NCI-H1048 (cell line): ENCODE results near the gene MRPL2.

Experiments
- DNase-seq: peaks from one replicate; lab custom pipeline; 2025; lab: John Stamatoyannopoulos, UW

The MRPL2 gene

DNA sequence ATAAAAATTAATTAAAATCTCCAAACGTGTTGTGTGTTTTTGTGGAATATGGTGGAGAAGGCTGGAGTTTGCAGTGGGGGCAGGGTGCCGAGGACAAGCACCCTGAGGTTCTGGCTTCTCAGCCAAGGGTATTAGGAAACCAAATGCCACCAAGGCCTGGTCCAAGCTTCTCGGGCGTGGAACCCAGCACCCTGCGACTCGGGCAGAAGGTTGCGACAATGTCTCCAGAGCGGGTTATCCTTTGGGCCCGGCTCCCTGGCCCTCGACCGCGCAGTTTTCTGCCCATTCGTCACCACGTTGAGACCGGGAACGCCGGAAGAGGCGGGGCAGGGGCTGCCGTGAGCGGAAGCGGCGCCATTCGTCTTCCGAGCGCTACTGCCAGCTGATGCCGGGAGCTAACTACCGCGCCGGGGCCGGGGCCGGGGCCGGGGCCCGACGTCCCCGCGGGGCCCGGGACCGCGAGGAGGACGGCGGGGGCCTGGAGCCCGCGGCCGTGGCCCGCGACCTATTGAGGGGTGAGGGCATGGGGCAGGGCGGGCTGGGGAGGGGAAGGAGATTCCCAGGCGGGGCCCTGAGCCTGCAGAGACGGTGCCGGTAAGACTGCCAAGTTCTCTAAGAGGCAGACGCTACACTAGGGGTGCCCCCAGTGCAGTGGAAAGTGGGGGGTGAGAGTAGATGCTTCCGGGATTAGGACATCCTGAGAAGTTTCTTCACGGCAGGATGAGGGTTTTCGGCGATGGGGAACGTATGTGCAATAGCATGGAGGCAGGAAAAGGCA lies 37.8 kb downstream of the MRPL2 start, which contains the start of gene RRP36:
TSS of gene RRP36 (plus strand) at position 354 of the 778 bp plus-strand sequence. CDS start at position 386, 32 bp downstream.
- peak; percentile 40 for DNase-seq

- no peak for DNase-seq
Measured at GRCh38 chr6:43020847-43021246, 38.4 kb downstream of the MRPL2 start.

DNA sequence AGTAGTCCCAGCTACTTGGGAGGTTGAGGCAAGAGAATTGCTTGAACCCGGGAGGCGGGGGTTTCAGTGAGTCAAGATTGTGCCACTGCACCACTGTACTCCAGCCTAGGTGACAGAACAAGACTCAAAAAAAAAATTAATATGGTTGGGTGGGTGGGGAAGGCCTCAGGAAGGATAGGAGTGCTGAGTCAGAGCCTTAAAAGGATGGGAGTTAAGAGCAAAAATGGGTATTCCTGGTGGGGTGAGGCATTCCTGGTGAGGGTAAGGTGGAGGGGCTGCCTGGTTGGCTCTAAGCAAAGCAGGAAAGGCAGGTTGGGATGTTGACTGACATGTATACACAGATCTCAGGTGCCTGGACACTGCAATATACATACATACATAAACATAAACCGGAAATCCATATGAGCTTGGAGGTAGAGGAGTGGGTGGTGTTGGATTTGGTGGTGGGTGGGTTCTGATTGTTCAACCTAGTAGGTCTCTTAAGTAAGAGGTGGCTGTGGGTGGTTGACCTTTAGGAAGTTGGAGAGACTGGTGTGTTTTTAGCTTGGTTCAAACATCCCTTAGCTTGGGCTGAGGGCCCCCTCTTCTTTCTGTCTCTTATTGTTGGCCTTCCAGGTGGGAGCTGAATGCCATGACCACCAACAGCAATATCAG lies 39.1 kb downstream of the MRPL2 start:
- DNase-seq: no peak

DNA sequence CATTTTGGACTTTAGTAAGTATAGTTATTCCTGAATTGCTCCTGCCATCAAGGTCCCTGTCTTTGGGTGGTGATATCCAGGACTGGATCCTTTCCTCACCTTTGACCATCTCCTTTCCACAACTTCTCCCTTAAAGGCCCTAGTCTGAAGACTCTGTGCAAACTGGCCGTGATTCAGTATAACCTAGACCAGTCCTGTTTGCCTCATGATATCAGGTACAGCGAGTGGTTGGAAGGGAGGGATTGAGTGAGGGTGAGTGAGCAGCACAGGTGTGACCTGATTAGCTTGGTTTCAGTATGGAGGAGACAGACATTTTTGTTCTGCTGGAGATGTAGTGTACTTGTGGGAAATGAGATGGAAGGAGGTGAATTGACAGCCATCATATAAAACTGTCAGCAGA lies 40.1 kb downstream of the MRPL2 start:
- DNase-seq: no peak

DNA sequence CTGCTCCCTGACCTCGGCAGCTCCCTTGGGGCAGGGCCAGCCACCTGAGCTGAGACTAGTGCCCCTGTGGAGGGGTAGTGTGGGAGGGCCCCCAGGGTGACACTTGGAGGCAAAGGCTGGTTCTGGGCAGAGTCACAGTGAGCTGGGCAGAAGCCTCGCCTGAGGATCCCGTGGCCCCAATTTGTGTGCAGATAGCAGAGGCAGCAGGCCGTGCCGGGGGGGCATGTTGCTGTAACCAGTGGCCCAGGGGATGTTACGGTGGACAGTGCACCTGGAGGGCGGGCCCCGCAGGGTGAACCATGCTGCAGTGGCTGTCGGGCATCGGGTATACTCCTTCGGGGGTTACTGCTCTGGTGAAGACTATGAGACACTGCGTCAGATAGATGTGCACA lies 42.3 kb downstream of the MRPL2 start:
- no peak for DNase-seq

GRCh38 chr6:43016176-43016942 lies 42.9 kb downstream of the MRPL2 start:
- DNase-seq: no peak

GRCh38 chr6:43014434-43014909 lies 44.8 kb downstream of the MRPL2 start:
- DNase-seq: no peak

DNA sequence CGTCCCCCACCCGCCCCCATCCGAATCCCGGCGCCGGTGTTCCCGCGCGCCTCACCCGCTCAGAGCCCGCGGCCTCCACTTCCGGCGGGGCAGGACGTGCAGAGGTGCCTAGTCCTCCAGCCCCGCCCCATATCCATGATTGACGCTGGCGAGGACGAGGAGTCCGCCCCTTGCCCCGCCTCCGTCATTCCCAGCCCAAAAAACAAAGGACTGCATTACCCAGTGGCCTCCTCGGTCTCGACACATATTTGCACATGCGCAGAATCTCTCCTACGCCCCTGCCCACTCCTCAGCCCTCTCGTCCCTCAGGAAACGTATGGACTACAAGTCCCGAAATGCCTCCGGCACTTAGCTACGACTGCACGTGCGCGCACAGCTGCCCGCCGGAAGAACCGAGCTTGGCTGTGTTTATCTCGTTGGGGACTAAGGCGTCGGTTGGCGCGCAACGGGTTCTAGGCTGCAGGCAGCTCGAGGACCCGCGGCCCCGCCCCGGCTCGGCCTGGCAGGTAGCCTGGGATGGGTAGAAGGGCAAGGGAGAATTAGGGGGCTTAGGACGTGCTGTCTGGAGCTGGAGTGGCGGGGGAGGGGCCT lies 45.3 kb downstream of the MRPL2 start, which contains the start of the genes KLHDC3 and MEA1:
TSS of gene KLHDC3 (plus strand) at position 407 of the 591 bp plus-strand sequence. CDS start 2,944 bp downstream, outside the sequence.
TSS of gene MEA1 (minus strand) at position 104 of the 591 bp plus-strand sequence. CDS start 133 bp downstream, outside the sequence.
- peak; percentile 99 for DNase-seq

DNA sequence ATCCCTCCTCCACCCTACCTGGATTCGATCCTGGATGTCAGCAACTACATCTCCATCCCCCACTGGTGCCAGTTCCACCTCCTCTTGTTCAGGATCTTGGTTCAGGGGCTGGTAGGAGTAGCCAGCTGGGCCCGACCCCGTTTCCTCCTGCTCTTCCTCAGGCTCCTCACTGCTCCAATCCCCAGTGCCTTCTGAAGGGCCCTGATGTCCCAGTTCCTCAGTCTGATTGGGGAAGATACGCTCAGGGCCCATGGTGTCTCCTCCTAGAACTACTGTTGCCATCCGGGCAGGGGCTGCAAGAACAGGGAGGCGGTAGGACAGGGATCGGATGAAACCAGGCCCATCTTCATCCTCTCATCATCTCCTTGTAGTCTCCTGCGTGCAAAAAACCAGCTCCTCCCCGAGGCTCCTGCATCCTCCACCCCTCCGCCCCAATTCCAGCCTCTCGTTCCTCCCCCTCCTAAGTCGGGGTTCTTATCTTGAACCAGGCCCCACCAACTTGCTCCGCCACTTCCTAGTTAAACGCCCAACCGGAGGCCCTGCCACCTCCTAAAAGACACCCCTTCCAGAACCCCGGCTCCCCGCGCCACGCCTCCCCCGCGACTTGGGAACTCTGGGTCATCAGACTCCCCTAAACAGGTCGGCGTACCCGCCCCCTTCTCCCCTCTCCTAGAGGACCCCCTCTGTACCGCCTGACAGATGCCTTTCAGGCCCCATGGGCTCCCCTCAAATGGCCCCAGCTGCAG lies 46.0 kb downstream of the MRPL2 start:
- no peak for DNase-seq

- no peak for DNase-seq
Measured at GRCh38 chr6:43012364-43012763, 46.9 kb downstream of the MRPL2 start.

GRCh38 chr6:43011207-43011606 lies 48.0 kb downstream of the MRPL2 start:
- DNase-seq: no peak

GRCh38 chr6:43009124-43009523 lies 50.1 kb downstream of the MRPL2 start:
- DNase-seq: no peak

- no peak for DNase-seq
Measured at GRCh38 chr6:43007126-43007525, 52.1 kb downstream of the MRPL2 start.

DNA sequence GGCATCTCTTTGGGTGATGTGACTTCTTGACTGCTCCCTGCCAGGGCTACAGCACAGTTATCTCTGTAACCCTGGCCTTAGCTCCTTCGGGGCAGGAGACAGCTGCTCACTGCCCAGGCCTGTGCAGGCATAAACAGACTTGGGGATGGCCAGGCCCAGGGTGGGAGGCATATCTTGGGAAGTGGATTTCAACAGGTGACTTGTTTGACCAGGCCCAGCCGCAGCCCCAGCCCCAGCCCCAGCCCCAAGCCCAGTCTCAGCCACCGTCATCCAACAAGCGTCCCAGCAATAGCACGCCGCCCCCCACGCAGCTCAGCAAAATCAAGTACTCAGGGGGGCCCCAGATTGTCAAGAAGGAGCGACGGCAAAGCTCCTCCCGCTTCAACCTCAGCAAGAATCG lies 53.0 kb downstream of the MRPL2 start:
- no peak for DNase-seq

GRCh38 chr6:43005844-43006243 lies 53.4 kb downstream of the MRPL2 start:
- no peak for DNase-seq
